GM18517 (cell line): ENCODE measurements around the gene ARHGAP8.
"Not testable (repeated sequence)": the region's sequence is repeated elsewhere in the genome, so short reads cannot be mapped to it uniquely, and the experiment has no call there.

Experiments
- ATAC-seq: cut with Tn5 transposase; IDR thresholded peaks from one replicate; pipeline ENCODE4 v1.9.1; 2021; ENCODE audit warnings: mild to moderate bottlenecking, moderate library complexity; ENCODE audit not compliant: unreplicated experiment

ARHGAP8 gene

DNA sequence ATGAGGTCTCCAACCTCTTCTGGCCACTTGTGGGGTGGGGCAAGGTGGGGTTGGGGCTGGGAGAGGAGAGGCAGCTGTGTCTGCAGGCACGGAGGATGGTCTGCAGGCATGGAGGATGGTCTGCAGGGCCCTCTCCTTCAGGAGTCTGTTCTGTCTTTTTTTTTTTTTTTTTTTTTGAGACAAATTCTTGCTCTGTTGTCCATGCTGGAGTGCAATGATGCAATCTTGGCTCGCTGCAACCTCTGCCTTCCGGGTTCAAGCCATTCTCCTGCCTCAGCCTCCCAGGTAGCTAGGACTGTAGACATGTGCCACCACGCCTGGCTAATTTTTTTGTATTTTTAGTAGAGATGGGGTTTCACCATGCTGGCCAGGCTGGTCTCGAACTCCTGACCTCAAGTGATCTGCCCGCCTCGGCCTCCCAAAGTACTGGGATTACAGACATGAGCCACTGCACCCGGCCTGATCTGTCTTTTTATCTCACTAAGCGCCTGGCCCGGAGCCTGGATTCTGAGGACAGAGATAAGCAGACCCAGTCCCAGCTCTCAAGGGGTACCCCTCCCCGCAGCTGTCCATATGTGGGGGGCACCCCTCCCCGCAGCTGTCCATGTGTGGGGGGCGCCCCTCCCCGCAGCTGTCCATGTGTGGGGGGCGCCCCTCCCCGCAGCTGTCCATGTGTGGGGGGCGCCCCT, 47.7 kb downstream of the ARHGAP8 start:
- not testable (repeated sequence) for ATAC-seq

DNA sequence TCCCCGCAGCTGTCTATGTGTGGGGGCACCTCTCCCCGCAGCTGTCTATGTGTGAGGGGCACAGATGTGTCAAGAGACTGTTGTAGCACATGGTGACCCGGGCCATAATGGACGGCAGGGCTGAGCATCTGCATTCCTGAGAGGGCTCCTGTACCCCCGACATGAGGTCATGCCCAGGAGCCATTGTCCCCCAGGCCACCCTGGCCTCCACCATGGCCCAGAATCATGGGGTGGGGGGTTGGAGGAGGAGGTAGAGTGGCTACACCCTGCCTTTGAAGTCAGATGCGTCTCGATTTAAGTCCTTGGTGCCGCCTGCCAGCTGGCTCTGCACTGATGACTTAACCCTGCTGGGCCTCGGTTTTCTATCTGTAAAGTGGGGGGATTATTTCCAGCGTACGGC, 49.1 kb downstream of the ARHGAP8 start:
- no peak for ATAC-seq

DNA sequence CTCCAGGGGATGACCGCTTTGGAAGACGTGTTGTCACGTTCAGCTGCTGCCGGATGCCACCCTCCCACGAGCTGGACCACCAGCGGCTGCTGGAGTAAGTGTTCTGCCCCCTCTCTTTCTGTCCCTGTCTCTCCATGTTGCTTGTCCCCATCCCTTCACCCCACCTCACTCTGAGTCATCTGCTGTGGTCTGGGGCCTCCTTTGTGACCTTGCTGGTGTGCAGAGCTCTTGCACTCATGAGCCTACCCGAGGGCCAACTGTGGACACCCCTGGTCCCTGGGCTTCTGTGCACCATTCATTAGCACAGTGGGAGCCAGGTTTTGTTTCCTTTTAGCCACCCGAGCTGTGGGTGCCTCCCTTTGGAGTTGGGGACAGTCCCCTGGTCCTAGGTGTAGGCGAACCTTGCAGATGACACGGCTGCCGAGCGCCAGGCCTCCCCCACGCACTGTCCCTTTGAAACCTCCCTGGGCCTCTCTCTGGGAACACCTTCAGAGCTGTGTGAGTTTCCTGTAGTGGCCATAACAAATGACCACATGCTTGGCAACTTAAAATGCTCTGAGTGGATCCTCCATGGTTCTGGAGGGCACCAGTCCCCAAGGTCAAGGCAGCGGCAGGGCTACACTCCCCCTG, 49.8 kb downstream of the ARHGAP8 start:
- ATAC-seq, result no peak

DNA sequence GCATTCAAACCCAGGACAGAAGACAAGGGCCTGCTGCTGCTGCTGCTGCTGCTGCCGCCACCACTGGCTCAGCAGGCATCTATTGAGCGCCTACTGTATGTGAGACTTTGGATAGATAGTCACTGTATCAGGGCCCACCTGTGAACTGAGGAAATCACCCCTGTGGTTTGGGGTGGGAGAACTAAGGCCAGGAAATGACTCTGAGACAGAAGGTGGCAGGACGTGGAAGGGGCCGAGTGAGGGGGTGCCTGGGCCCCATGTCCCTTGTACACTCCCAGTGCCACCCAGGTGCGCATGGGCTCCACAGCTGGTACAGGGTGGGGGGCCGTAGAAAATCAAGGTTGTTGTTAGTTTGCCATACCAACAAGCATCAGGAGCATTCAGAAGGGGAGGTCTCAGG, 50.6 kb downstream of the ARHGAP8 start:
- ATAC-seq, result no peak

DNA sequence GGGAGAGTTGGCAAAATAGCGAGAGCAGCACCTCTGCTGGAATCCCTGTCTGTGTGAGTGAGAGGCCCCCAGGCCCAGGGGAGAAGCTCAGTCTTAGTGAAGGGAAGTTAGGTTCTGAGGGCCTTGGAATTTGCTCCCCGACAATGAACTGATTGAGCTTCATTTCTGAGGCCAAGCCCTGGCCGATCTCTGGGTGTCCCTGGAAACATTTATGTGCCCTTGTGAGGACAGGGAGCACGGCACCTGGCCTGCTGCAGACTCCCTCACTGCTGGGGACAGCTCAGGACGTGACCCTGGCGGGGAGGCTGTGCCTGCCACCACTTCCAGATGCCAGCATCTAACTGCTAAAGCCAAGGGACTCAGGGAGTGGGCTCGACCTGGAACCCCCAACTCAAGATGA, 52.0 kb downstream of the ARHGAP8 start:
- ATAC-seq, result no peak

DNA sequence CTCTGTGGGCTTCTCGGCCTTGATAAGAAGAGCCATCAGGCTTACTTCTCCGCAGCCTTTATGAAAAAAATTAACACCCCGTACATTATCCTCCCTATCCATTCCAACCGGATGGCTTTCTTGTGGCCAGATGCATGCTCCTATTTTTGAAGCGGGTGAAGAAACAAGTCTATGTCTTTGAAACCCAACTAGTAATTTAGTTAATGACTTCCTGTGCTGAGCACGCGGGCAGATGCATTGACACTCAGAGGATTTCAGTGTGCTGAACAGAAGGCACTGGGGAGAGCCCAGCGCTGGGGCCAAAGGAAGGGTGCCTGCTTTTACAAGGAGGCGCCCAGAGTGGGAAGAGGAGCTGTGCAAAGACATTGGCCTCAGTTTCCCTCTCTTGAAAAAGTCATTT, 53.3 kb downstream of the ARHGAP8 start:
- no peak for ATAC-seq

DNA sequence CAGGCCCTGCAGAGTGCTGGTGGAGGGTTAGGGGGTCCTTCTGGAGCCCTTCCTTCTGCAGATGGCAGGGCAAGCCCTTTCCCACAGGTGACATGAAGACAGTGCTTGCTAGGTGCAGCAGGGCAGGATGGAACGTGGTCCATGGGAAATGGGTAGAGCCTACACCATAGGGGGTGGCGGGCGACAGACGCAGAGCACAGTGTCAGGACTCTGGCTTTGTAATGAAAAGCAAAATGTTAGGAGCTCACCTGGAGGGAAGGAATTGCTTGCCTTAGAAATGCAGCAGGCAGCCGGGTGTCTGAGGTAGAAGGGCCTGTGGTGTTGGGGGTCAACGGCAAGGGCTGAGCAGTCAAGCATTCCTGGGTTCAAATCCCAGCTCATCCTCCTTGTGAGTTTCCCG, 54.9 kb downstream of the ARHGAP8 start:
- no peak for ATAC-seq

DNA sequence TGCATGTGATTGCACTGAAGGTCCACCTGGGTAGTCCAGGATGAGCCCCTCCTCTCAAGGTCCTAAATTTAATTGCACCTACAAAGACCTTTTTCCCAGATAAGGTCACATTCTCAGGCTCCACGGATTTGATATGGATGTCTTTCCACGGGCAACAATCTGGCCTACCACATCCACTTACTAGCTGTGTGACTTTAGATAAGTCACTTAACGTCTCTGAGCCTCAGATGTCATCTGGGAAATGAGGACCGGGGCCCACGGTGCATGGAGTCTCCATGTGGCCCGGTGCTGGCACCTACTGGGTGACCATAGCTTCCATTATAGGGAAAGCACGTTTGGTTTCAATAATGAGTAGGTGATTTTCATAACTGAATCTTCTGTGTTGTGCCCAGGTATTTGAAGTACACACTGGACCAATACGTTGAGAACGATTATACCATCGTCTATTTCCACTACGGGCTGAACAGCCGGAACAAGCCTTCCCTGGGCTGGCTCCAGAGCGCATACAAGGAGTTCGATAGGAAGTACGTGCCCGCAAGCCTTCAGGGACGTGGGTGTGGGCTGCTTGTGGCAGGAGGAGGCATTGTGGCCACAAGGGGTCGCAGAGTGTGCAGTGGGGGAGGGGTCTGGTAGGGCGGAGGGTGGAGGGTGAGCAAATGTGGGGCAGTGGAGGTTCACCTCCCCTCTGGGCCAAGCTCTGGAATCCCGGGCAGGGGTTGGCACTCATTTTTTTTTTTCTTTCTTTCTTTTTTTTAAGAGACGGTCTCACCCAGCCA, 55.7 kb downstream of the ARHGAP8 start:
- ATAC-seq, result no peak

DNA sequence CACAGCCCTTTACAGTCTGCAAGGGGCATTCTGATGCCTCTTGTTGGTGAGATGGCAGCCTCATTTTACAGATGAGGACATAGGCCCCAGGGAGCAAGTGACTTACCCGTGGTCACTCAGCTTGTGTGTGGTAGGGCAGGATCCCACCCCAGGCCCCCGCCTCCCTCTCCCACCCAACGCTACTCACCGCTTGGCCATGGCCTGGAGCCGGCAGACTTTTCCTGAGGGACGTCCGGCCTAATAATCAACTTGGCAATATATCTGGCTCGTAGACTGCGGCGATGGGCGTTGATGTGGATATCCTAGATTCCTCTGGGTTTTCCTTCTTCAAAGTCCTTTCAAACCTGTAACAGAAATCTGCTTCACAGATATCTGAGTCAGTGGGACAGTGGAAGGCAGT, 57.1 kb downstream of the ARHGAP8 start:
- no peak for ATAC-seq

DNA sequence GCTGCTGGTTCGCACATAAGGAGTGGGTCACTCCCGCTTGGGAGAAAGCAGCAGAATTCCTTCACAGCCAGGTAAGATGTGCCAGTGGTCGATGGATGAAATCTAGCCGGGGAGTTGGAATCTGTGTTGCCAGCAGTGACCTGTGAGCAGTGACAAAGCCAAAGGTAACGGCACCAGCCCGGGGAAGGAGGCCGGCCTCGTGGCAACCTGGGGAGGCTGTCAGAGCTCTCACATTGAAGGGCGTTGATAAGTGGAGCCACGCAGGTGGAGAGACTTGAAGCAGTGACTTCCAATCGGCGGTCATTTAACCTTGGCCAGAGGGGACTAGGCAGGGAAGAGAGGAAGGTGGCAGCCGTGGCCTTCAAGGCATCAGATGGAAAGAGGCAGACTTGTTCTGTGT, 58.8 kb downstream of the ARHGAP8 start:
- no peak for ATAC-seq

DNA sequence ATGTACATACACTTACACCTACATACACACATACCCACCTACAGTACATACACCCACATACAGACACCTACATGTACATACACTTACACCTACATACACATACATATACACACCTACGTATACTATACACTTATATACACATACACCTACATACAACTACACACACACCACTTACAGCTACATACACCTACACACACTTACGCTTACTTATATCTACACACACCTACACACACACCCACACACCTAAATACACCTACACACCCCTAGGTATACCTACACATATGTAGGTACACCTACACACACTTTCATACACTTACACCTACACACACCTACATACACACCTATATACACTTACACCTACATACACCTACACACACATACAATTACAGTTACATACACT, 61.0 kb downstream of the ARHGAP8 start:
- no peak for ATAC-seq

DNA sequence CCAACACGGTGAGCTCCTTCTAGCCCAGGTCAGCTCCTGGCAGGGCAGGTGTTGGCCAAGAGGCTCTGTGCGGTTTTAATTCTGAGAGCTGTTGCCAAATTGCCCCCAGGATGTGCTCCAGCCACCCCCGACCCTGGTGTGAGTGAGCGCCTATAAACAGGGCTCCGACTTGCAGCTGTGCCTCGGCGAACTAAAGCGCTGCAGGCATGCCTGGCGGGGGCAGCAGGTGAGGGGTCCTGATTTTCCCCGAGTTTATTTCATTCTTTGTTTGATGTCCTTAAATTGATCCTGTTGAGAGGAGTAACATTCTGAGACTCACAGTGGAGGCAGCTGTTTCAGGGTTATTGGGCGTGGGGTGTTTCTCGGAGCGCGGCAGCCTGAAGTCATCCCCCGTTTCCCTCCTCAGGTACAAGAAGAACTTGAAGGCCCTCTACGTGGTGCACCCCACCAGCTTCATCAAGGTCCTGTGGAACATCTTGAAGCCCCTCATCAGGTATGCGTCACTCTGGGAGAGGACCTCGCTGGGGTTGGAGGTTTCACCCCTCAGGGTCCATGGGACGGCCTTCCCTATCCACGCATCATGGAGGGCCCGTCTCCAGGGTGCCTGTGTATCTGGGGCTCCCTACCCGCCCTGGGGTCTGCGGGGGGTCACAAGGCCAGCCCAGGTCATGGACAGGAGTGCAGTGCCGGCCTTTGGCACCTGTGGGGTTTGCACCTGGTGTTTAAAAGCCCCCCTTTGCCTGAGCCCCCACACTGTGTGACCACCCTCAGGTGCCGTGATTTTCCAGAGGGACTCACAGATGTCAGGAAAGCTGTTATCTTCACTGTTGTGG, 62.1 kb downstream of the ARHGAP8 start:
- ATAC-seq, result no peak

DNA sequence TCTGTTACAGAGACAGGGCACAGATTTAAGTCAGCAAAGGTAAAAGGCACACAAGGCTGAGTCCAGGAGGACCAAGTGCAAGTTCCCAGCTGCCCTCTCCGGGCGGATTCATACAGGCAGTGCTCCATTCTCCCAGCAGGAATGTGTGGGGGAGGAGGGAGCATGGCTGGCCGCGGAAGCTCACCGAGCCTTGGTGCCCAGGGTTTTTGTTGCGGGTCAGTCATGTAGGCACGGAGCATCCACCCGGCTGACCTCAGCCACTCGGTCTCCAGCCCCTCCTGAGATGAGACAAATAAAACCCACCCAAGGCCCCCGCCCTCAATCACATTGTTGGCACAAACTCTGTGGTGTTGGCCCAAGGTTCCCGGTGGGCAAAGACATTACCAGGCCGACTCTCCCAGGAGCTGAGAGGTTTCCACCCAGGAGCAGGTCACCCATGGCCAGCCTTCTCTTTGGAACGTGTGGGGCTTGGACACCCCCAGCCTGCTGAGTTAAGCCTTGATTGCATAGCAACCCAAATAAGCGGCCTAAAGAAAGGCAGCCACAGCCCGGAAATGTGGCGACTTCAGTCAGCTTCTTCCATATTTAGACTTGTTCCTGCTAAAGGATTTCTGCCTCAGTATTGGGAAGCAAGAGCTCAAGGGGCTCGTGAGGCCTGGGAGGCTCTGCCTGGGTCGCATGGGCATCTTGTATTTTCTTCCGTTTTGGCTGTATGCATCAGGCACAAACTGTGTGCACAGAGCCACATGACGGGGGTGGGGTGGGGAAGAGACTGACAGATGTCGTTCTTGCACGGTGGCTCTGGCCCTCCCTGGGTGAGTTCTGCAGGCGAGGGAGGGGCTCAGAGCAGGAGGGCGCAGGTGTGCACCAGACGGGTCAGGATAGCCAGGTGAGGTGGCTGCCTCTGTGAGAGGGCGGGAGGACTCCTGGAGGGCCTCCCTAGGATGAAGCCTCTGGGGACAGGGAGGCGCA, 63.0 kb downstream of the ARHGAP8 start:
- ATAC-seq, result no peak

DNA sequence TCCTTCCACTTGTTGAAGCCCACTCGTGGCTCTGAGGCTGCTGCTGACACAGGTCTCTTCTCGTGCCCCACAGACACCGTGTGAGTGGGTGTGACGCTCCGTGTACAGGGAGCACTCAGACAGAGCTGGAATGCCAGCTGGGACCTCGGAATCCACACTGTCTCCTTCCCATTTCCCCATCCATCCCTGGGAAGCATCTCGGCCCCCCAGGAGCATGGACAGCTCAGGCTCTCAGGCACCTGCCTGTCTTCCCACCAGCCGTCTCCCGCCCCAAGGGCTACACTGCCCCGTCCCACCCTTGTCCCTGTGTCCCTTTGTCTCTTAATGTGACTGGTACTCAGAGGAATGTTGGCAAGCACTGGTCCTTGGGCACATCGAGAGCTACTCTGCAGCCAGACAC, 63.8 kb downstream of the ARHGAP8 start:
- no peak for ATAC-seq

DNA sequence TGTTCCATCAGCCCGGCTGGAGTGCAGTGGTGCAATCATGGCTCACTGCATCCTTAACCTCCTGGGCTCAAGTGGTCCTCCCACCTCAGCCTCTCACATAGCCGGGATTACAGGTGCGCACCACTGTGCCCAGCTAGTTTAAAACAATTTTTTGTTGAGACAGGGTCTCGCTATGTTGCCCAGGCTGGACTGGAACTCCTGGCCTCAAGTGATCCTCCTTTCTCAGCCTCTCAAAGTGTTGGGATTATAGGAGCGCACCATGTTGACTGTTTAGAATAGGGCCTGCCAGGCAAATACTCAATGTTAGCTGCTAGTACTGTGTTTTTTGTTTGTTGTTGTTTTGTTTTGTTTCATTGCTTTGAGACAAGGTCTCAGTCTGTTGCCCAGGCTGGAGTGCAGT, 66.4 kb downstream of the ARHGAP8 start:
- no peak for ATAC-seq

DNA sequence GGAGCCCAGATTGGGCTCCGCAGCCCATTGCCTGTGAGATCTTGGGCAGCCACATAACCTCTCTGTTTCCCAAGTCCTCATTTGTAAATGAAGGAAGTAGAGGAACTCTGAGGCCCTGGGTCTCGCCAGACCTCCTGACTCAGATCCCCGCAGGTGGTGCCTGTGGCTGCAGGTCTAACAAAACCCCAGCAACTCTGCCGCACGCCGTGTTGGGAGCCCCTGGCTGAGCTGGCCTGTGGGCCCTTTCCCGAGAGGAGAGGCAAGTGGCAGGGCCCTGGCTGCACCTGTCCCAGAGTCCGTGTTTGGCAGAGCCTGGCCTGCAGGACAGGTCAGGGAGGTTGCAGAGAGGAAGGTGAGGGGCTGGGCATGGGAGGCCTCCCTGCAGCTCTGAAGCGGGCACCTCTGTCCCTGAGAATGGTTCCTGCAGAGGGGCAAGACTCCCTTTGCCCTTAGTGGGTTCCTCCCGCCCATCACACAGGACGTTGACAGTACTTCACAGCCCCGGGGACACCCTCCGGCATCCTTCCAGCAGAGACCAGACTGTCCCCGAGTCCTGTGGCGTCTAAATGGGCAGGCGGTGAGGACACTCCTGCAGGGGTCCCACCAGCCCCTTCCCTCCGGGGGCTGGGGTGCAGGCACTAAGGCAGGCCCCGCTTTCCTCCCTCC, 67.7 kb downstream of the ARHGAP8 start:
- ATAC-seq, result no peak

DNA sequence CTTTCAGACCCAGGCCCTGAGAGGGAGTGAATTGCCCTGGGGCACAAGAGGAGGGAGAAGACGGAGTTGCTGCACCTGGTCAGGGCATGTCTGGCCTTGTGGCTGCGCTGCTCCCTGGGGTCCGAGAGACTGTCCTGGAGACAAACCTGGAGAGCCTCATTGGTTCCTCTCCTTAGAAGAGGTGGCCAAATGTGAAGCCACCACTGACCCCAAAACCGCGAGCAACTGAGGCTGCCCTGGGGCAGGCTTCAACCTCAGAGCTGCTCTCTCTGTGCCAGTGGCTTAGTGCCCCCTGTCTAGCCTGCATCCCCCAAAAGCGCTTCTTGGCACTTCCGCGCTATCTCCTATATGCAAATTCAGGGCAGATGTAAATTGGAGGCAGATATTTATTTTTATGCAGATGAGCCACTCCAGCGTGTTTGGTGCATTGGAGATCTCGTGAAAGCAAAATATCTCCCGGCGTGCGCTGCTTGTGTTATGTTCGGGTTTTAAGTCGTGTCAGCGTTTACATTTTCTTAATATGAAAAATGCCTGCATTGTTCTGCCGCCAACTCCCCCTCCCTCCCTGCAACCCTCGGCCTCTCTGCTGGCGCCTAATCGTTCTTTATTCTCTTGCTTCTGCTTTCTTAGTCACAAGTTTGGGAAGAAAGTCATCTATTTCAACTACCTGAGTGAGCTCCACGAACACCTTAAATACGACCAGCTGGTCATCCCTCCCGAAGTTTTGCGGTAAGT, 69.5 kb downstream of the ARHGAP8 start:
- ATAC-seq, result no peak

DNA sequence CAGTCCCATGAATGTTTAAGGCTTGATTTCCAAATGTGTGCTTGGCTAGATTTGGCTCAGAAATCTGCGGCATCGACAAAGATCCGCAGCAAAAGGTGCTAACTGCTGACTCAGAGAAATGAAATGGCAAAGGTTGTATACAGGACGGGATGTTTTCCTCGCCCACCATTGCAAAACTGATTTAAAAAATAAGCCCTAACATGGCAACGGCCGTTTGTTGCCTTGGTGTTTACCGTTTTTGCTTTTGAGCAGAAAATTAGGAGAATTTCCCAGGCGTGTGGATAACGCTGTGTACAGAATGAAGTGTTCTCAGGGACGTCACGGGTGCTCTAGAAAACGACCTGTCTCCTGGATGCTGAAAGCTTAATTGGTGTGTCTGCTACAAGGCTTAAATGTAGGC, 70.2 kb downstream of the ARHGAP8 start:
- no peak for ATAC-seq

DNA sequence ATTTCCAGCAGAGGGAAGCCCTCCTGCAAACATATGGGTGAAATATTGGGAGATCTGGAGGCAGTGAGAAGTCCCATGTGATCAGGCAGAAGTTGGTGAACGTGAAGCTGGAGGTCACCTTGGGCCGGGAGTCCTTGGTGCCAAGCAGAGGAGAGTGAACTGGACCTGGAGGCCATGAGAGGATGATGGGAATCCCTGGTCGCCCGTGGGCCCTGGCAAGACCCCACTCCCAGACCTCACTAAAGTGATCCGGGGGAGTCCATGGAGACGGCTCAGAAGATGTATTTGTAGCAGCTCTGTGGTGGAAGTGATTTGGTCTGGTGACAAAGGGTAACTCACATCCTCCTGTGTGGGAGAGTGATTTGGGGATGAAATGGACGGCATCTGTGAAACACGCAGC, 71.0 kb downstream of the ARHGAP8 start:
- ATAC-seq, result no peak
